ENCODE data around the gene DNASE1L2.

DNASE1L2 gene

GRCh38 chr16:2271848-2272461, 35.7 kb downstream of the DNASE1L2 start:
- no peak for DNase-seq

DNA sequence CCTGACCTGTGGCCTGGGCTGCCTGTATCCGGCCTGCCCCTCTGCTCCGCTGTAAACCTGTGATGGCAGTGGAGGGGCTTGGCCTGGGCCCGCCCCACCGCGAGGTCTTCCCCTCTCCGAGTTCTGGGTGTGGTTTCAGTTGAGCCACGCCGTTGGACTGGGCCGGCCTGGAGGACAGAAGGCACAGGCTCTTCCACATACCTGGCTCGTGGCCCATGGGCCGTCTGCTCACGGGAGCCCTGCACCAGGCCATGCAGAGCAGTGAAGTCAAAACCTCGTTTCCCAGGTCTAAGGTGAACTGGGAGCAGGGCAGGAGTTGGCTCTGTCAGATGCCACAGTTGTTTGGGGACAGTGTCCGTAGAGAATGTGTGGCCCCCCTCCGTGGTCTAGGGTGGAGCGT, 37.2 kb downstream of the DNASE1L2 start:
- no peak for DNase-seq

GRCh38 chr16:2273931-2274330, 37.7 kb downstream of the DNASE1L2 start:
- DNase-seq = no peak

DNA sequence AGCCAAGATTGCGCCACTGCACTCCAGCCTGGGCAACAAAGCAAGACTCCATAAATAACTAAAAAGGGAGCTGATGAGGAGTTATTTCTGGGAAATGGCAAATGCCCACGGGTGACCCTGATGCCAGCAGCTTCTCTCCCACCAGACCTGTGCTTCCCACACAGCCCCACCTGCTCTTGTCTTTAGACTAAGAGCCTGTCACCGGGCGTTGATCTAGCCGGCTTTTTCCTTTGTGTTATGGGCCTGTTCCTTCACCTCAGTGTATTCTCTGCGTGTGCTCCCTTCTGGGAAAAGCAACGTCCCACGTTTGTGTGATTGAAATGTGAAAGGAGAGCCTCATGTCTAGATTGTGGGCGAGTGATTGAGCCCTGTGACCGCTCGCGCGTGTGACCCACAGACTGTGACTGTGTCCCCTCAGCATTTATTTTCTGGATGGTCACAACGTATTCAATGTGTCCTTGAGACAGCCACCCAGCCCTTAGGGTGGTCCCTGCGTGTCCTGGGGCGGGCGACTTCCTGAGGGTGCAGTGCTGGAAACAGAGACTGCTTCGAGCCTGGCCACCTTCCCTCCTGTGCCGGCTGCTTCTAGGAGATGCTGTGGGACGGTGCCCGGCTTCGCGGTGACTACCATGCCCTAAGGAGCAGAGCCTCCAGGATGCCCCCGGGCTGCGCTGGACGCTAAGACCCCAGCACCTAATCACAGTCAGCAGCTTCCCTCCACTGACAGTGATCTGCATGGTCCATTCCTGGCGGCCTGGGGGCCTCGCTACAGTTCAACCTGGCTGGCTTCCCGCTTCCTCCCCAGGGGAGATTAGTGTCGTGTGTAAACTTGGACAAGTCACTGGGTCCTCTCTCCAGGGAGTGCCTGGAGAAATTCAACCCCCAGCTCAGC, 39.5 kb downstream of the DNASE1L2 start:
- DNase-seq = no peak

DNA sequence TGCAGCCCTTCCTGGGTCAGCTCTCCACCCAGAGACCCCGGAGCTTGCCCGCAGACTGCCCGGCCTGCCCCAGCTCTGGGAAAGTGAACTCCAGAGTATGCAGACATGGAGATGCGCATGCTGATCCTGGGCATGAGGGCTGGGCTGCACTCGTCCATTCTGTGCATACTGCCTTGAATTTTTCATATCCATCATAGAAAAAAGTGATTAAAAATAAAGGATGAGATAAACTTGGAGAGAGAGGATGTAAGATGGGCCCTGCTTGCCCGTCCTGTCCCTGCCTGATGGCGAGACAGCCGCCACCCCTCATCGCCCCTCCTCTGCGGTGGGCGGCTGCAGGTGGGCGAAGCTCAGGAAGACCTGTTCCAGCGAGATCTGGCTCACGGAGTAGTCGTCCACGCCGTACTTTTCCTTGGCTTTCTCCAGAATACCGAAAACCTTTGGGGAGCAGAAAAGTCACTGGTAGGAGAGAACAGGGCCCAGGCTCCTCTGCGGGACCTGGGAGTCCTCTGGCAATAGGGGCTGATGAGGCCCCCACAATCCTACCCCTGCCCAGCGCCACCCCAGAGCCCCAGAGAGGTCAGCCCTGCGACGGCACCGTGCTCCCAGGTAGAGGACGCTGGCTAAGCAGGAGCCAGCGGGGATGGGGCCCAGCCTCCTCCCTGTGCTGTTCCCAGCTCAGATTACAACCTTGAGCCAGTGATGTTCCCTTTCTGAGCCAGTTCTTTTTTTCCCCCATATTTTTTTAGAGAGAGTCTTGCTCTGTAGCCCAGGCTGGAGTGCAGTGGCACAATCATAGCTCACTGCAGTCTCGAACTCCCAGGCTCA, 40.3 kb downstream of the DNASE1L2 start:
- DNase-seq = no peak

GRCh38 chr16:2277466-2278271, 41.4 kb downstream of the DNASE1L2 start:
- no peak for DNase-seq

GRCh38 chr16:2278272-2278608, 42.0 kb downstream of the DNASE1L2 start:
- no peak for DNase-seq

DNA sequence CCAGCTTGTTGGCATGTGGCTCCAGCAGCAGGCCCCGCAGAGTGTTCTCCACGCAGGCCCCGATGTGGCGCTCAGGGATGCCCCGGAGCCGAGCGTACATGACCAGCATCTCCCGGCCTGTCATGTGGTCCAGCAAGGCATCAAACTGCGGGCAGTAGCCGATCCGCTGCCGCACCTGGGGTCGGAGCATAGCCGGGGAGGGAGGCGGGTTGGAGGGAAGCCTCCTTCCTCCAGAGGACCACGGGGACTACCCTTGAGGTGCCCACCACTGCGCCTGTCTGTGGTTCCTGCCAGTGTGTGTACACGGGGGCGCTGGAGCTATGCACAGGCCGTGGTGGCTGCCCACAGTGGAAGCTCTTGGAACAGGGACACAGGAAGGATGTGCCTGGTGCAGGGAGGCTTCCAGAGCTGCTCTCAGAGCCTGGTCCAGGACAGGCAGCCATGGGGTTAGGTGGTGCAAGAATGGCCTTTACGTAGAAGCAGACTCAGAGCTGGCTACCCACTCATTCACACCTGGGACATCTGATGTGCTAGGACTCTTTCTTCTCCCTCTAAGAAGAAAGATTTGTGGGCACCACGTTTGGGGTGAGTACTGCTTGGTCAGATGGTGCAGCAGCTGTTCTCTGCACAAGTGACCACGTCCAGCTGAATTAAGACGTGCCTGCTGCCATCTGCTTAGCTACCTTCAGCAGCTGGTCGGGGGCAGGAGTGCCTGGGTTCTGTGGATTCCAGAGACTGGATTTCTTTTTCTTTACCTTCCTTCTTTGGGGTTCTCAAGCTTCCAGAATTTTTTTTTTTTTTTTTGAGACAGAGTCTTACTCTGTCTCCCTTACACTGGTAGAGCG, 42.9 kb downstream of the DNASE1L2 start:
- no peak for DNase-seq

DNA sequence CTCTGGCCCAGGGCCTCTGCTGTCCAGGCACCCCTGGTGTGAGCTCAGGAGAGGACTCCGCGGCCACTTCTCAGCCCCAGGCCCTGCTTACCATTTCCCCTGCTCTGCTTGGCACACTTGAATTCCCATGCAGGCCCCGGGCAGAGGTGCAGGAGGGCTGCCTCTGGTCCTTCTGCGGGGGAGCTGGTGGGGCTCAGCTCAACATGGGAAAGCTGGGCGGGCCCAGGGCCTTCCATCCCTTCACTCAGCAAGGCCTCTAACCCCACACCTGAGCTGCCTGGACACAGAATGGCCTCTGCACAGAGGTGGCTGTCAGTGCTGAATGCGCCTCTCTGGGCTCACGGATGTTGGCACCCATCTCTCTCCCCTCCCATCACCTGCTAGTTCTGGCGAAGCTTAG, 44.2 kb downstream of the DNASE1L2 start:
- DNase-seq = no peak

GRCh38 chr16:2280981-2281542, 44.8 kb downstream of the DNASE1L2 start:
- DNase-seq = no peak

DNA sequence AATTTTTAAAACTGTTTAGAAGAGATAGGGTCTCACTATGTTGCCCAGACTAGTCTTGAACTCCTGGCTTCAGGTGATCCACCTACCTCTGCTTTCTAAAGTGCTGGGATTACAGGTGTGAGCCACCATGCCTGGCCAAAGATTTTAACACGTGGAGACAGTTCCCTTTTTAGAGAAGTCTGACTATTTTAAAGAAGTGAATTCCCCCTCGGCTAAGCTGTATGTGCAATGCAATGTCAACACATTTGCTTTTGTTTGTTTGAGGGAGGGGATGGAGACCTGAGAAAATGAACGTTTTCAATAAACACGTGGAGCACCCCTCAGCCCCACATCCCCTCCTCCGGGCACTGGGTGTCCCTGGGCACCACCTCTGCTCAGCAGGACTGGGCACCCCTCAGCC, 46.0 kb downstream of the DNASE1L2 start:
- DNase-seq = no peak

- no peak for DNase-seq
Measured at GRCh38 chr16:2282866-2283555, 46.8 kb downstream of the DNASE1L2 start.

DNA sequence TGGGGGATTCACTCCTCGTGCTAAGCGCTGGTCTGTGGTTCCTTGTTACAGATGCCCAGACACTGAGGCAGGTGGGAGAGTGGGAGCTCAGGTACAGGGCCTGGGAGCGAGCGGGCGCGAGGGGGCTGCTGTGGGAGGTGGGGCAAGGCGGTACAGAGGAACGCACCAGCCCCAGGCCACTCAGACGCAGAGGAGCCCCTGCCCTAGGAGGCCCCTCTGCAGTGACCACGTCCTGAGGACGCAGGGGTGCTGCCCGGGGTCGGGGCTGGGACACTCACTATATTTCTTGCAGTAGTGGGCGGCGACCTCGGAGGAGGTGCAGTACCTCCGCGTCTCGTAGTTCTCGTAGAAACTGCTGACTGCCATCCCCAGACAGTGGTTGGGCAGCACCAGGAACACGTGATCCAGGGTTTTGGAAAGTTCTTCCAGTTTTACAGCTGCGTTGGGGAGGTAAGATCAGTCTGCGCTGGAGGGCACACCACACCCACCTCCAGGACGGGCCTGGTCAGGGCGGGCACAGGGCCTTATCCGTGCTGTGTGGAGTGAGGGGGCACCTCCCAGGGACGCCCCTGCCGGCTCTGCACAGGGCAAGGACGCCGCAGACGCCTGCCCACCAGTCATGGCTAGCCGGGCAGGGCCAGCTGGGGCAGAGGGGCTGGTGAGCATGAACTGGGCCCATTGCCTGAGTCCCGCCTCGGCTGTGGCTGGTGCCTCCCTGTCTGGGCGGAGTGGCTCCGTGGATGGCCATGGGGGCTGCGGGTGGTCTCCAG, 47.9 kb downstream of the DNASE1L2 start:
- no peak for DNase-seq

DNA sequence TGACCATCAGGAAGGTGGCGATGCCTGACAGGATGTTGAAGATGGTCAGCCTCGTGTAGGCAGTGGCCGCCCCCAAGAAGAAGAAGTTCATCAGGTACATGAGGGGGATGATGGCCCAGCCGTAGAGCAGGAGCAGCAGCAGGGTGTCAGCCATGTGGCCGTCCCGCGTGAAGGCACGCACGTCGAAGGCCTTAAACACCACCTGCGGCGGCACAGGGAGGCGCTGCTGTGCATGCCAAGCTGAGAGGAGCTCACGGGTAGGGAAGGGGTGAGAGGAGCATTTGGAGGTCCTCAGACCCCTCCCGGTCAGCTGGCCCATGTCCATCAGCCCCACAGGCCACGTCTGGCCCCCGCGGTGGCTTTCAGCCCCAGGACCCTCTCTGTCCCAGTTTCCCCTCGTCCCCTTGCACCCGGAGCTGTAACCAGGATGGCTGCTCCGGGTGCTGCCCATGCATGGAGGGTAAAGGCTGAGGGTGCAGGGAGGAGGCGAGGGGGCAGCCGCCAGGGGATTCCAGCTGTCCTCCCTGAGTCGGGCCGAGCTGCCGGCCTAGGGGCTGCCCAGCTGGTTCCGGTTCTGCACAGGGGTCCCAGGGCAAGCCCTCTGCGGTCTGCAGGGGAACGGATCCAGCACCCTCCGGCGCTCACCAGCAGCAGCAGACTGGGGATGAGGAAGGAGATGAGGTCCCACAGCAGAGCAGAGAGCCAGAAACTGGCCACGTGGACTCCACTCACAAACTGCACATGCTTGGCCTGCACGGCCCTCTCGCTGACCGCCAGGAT, 48.7 kb downstream of the DNASE1L2 start:
- DNase-seq = no peak

DNA sequence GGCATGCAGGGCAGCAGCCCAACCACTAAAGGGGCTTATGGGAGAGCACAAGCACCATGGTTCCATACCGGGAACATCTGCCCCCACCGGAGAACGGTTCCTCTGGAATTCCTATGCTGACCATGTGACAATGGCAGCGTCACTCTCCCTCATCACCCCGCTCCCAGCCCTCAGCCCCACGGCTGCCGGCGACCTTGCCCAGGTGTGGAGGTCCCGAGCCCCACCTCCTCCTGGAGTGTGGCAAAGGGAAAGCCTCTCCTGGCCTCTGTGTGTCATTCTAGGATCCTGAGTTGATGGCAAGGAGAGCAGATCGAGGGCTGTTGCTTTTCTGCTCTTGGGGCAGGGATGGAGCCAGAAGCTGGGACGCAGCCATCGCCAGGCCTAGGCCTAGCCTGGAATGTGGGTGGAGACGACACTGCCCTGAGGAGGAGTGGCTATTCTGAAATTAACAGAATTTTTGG, 49.5 kb downstream of the DNASE1L2 start:
- no peak for DNase-seq

GRCh38 chr16:2286550-2286949, 50.3 kb downstream of the DNASE1L2 start:
- no peak for DNase-seq

DNA sequence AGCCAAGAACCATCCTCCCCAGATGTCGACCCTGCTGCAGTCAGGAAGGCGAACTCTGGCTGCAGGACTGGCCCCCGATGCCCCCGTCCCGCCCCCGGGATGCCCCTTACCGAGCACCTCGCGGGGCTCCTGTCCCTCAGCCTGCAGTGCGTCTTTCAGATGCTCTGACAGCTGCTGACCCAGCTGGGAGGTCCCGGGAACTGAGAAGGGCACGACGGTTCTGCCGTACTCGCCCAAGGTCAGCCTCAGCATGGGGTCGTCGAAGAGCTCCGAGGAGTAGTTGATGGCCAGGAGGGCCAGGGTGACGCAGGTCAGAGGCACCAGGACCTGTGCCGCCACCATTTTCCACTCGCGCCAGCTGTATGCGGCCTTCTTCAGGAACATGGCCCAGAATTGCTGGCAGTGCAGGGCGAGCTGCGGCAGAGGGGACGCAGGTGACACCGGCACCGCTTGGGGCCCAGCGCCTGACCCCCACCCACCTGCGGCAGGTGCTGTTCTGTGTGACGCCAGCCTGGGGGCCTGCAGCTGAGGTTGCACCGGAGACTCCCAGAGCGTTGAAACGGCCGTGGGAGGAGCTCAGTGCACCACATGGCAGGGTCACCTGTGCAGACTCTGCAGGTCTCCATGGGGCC, 51.8 kb downstream of the DNASE1L2 start:
- DNase-seq = no peak
